Ishikawa (cell line): Measurements from ENCODE around the gene MAEA.

Experiments used
- CEBPB ChIP-seq: IDR thresholded peaks from 2 replicates; pipeline ENCODE4 v1.6.1; 2012
- EP300 ChIP-seq: IDR thresholded peaks from 2 replicates; pipeline ENCODE4 v1.6.1; 2012; ENCODE audit warnings: borderline replicate concordance
- MAX ChIP-seq: IDR thresholded peaks from 2 replicates; pipeline ENCODE4 v1.6.1; 2012
- RAD21 ChIP-seq: IDR thresholded peaks from 2 replicates; pipeline ENCODE4 v1.6.1; 2012; ENCODE audit warnings: low read depth
- TEAD4 ChIP-seq: IDR thresholded peaks from 2 replicates; pipeline ENCODE4 v1.6.1; 2012

DNA sequence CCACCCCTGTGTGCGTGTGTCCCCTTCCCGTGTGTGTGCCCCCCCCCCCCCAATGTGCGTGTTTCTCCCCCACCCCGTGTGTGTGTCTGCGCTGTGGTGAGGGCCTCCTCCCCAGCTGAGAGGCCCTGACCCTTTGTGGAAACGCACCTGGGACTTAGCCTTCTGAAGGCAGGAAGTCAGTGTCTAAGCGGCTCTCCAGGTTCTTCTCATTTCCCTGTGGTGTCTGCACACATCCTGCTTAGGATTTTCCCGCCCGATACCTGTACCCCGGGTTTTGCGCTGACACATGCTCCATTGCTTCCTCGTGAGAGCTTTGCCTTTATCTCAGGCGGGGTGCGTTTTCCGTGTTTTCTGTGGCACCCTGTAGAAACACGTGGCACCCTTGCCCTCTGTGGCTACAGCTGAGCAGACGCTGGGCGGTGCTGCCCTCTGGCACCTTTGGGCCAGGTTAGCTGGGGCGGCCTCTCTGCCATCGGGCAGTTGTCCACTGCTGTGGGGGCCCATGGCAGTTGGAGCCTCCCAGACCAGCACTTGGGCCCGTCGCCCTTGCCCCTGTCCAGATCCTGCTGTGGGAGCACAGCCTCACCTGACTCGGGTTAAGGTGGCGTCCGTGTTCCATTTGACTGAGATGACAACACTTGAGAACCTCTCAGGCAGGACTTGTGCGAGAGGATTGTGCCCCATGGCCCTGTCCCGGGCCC lies 26.3 kb downstream of the MAEA start:
- TF ChIP-seq RAD21 (no peak), TEAD4 (no peak), CEBPB (no peak), EP300 (no peak), MAX (no peak)
